IMR-90 (cell line): Measurements from ENCODE around the gene AIDA. TPM values are rescaled to one million over a fixed set of nuclear protein-coding genes. Genes with fewer than 3 reads are reported as not detected.

Source experiments
- ATAC-seq: fragments of 200-7000 bp; cut with Tn5 transposase; 2 replicates; pipeline ENCODE4 v1.9.1; 2020; ENCODE audit warnings: low read depth, mild to moderate bottlenecking, moderate library complexity
- BruUV-seq: library from RNA; stranded (reverse); fragments of 400-500 nt; replicated peaks from 2 replicates; lab custom pipeline; 2021; lab: Mats Ljungman, UMichigan
- CTCF ChIA-PET: fragments of 300-600 bp; formaldehyde crosslinking; extraction: SDS; loops from one replicate; lab custom pipeline; 2021; ENCODE audit warnings: antibody characterized with exemption; lab: Yijun Ruan, JAX
- POLR2A ChIA-PET: fragments of 300-600 bp; sonication (Branson Sonifier 250); formaldehyde crosslinking; loops from one replicate; lab custom pipeline; 2022; ENCODE audit warnings: antibody characterized with exemption; ENCODE audit not compliant: unreplicated experiment; lab: Charles Lee
- DNase-seq: peaks from one replicate; pipeline ENCODE4 v3.0.0; 2013
- H2AFZ ChIP-seq: replicated peaks from 2 replicates; pipeline ENCODE3; 2013; ENCODE audit warnings: low read length, mild to moderate bottlenecking; ENCODE audit not compliant: poor library complexity
- H2AK5ac ChIP-seq: 2 replicates; pipeline ENCODE4 v1.6.1; 2013; ENCODE audit warnings: low read depth, low read length, inconsistent platforms
- H2AK9ac ChIP-seq: replicated peaks from 2 replicates; pipeline ENCODE3; 2013; ENCODE audit warnings: mild to moderate bottlenecking, low read depth, low read length, moderate library complexity; ENCODE audit not compliant: poor library complexity
- H2BK120ac ChIP-seq: 2 replicates; pipeline ENCODE4 v1.6.1; 2013; ENCODE audit warnings: low read depth, low read length, inconsistent platforms
- H2BK15ac ChIP-seq: 3 replicates; pipeline ENCODE4 v1.6.1; 2013; ENCODE audit warnings: low read depth, low read length, inconsistent platforms
- H2BK20ac ChIP-seq: 2 replicates; pipeline ENCODE4 v1.6.1; 2013; ENCODE audit warnings: low read depth, mild to moderate bottlenecking, inconsistent platforms, low read length, moderate library complexity
- H2BK5ac ChIP-seq: 2 replicates; pipeline ENCODE4 v1.6.1; 2013; ENCODE audit warnings: mild to moderate bottlenecking, low read depth, low read length, inconsistent platforms; ENCODE audit not compliant: poor library complexity, severe bottlenecking
- H3K14ac ChIP-seq: replicated peaks from 2 replicates; pipeline ENCODE4 v1.6.1; 2013; ENCODE audit warnings: low read depth, low read length, inconsistent platforms
- H3K18ac ChIP-seq: 2 replicates; pipeline ENCODE4 v1.6.1; 2013; ENCODE audit warnings: low read depth, low read length, control low read depth
- H3K23ac ChIP-seq: 2 replicates; pipeline ENCODE4 v1.6.1; 2013; ENCODE audit warnings: low read depth, low read length, inconsistent platforms
- H3K27ac ChIP-seq: 2 replicates; pipeline ENCODE4 v1.5.1; 2013; ENCODE audit warnings: mild to moderate bottlenecking, control low read depth, low read length; ENCODE audit not compliant: insufficient read depth
- H3K27me3 ChIP-seq: 2 replicates; pipeline ENCODE4 v1.6.1; 2013; ENCODE audit warnings: low read length; ENCODE audit not compliant: control insufficient read depth, insufficient read depth
- H3K36me3 ChIP-seq: 2 replicates; pipeline ENCODE4 v1.6.1; 2013; ENCODE audit warnings: low read length, mixed read lengths; ENCODE audit not compliant: control insufficient read depth, insufficient read depth
- H3K4ac ChIP-seq: 2 replicates; pipeline ENCODE4 v1.6.1; 2013; ENCODE audit warnings: low read depth, low read length, inconsistent platforms
- H3K4me1 ChIP-seq: 2 replicates; pipeline ENCODE4 v1.6.1; 2013; ENCODE audit warnings: low read length, mixed read lengths; ENCODE audit not compliant: control insufficient read depth, insufficient read depth
- H3K4me2 ChIP-seq: 2 replicates; pipeline ENCODE4 v1.6.1; 2013; ENCODE audit warnings: low read depth, mild to moderate bottlenecking, control low read depth, low read length, moderate library complexity
- H3K4me3 ChIP-seq: 2 replicates; pipeline ENCODE4 v1.5.1; 2013; ENCODE audit warnings: low read depth, mild to moderate bottlenecking, control low read depth, low read length, moderate library complexity; ENCODE audit not compliant: insufficient read depth
- H3K56ac ChIP-seq: 2 replicates; pipeline ENCODE4 v1.6.1; 2013; ENCODE audit warnings: low read length, inconsistent platforms; ENCODE audit not compliant: insufficient read depth; ENCODE audit errors: extremely low read depth
- H3K79me1 ChIP-seq, 2 experiments: 2 replicates each; pipeline ENCODE4 v1.6.1; 2013; ENCODE audit warnings: low read length in 2 of 2, inconsistent platforms in 1 of 2, low read depth in 1 of 2
- H3K9ac ChIP-seq: 2 replicates; pipeline ENCODE4 v1.6.1; 2013; ENCODE audit warnings: low read depth, low read length, control low read depth
- H3K9me1 ChIP-seq: 2 replicates; pipeline ENCODE4 v1.6.1; 2013; ENCODE audit warnings: low read length, inconsistent platforms; ENCODE audit not compliant: insufficient read depth
- H3K9me3 ChIP-seq: 2 replicates; pipeline ENCODE4 v1.6.1; 2013; ENCODE audit warnings: low read length; ENCODE audit not compliant: control insufficient read depth, insufficient read depth
- H4K20me1 ChIP-seq: 2 replicates; pipeline ENCODE4 v1.6.1; 2013; ENCODE audit warnings: low read length, inconsistent platforms; ENCODE audit not compliant: insufficient read depth
- H4K5ac ChIP-seq: 2 replicates; pipeline ENCODE4 v1.6.1; 2013; ENCODE audit warnings: mild to moderate bottlenecking, low read depth, low read length, control low read depth
- H4K8ac ChIP-seq, 2 experiments: 2 replicates each; pipeline ENCODE4 v1.6.1; 2013; ENCODE audit warnings: low read depth in 2 of 2, low read length in 2 of 2, control low read depth in 1 of 2, inconsistent platforms in 1 of 2
- H4K91ac ChIP-seq: 2 replicates; pipeline ENCODE4 v1.6.1; 2013; ENCODE audit warnings: low read depth, low read length, inconsistent platforms; ENCODE audit not compliant: insufficient read depth
- BHLHE40 ChIP-seq: fragments of 150-350 bp; IDR thresholded peaks from 2 replicates; pipeline ENCODE4 v1.6.1; 2016; ENCODE audit warnings: mild to moderate bottlenecking, low read depth, low read length
- CEBPB ChIP-seq: IDR thresholded peaks from 2 replicates; pipeline ENCODE4 v1.6.1; 2012; ENCODE audit warnings: low read depth, low read length, improper control_type of control experiment
- CHD1 ChIP-seq: IDR thresholded peaks from 2 replicates; pipeline ENCODE4 v1.6.1; 2012; ENCODE audit warnings: low read depth, low read length, improper control_type of control experiment
- FOS ChIP-seq: fragments of 150-350 bp; IDR thresholded peaks from 2 replicates; pipeline ENCODE4 v1.6.1; 2016; ENCODE audit warnings: low read depth, low read length
- MAFK ChIP-seq: IDR thresholded peaks from 2 replicates; pipeline ENCODE4 v1.6.1; 2012; ENCODE audit warnings: low read depth, low read length, improper control_type of control experiment
- MAZ ChIP-seq: IDR thresholded peaks from 2 replicates; pipeline ENCODE4 v1.6.1; 2012; ENCODE audit warnings: low read depth, mild to moderate bottlenecking, low read length, improper control_type of control experiment, moderate library complexity, borderline replicate concordance
- MXI1 ChIP-seq: IDR thresholded peaks from 2 replicates; pipeline ENCODE4 v1.6.1; 2012; ENCODE audit warnings: low read depth, mild to moderate bottlenecking, low read length, moderate library complexity, borderline replicate concordance
- NFE2L2 ChIP-seq: fragments of 150-350 bp; IDR thresholded peaks from 2 replicates; pipeline ENCODE4 v1.6.1; 2016; ENCODE audit warnings: low read depth, mild to moderate bottlenecking, low read length
- POLR2A ChIP-seq: IDR thresholded peaks from 2 replicates; pipeline ENCODE4 v1.6.1; 2012; ENCODE audit warnings: mild to moderate bottlenecking, low read depth, low read length
- RAD21 ChIP-seq: IDR thresholded peaks from 2 replicates; pipeline ENCODE4 v1.6.1; 2012; ENCODE audit warnings: low read length, improper control_type of control experiment
- RCOR1 ChIP-seq: IDR thresholded peaks from 2 replicates; pipeline ENCODE4 v1.6.1; 2012; ENCODE audit warnings: mild to moderate bottlenecking, low read length, improper control_type of control experiment; ENCODE audit not compliant: insufficient replicate concordance
- RFX5 ChIP-seq: IDR thresholded peaks from 2 replicates; pipeline ENCODE4 v1.8.0; 2012; ENCODE audit warnings: low read depth, mild to moderate bottlenecking, low read length, moderate library complexity
- SMC3 ChIP-seq: fragments of 150-350 bp; IDR thresholded peaks from 2 replicates; pipeline ENCODE4 v1.6.1; 2016; ENCODE audit warnings: low read depth, mild to moderate bottlenecking, antibody characterized with exemption, low read length, moderate library complexity
- WGBS, 2 experiments: methylation state at CpG; one replicate each; pipeline versions ENCODE4 v1.1.5 to v1.1.7; 2013; ENCODE audit warnings: missing lambda C conversion rate in 2 of 2; ENCODE audit not compliant: insufficient read length in 1 of 2; ENCODE audit errors: extremely low coverage in 2 of 2; 5-methylcytosine and 5-hydroxymethylcytosine counted together
- dilution Hi-C: fragments of 300-500 bp; cut with HindIII; formaldehyde crosslinking; loops from one replicate; pipeline ENCODE4 v1.14.3; 2018; ENCODE audit warnings: low sequenced_read_pairs; ENCODE audit not compliant: unreplicated experiment
- in situ Hi-C: fragments of 300-500 bp; cut with MboI; formaldehyde crosslinking; loops from 3 replicates; pipeline ENCODE4 v1.14.3; 2019; ENCODE audit warnings: low sequenced_read_pairs, inconsistent platforms, mixed read lengths
- intact Hi-C: fragments of 100-400 bp; cut with micrococcal nuclease; formaldehyde crosslinking; loops from 2 replicates; pipeline ENCODE4 v1.10.0; 2022
- polyA plus RNA-seq, 3 experiments: library from polyadenylated mRNA; depleted of rRNA; stranded (reverse); fragments of >200 nt; gene quantifications; 2 replicates each; pipeline ENCODE4 v1.2.3, GENCODE V29; 2012; ENCODE audit warnings: low replicate concordance in 1 of 3
- total RNA-seq: library from RNA; depleted of rRNA; stranded (reverse); fragments of >200 nt; gene quantifications from 2 replicates; pipeline ENCODE4 v1.2.3, GENCODE V29; 2012
- TF ChIP-seq, protein P1 (sequence below): fragments of 150-350 bp; IDR thresholded peaks from 2 replicates; pipeline ENCODE4 v1.6.1; 2016; ENCODE audit warnings: low read depth, mild to moderate bottlenecking, low read length, moderate library complexity, borderline replicate concordance
- TF ChIP-seq, protein P2 (sequence below): conservative IDR thresholded peaks from 2 replicates; pipeline ENCODE4 v1.5.1; 2012; ENCODE audit warnings: mild to moderate bottlenecking, low read depth, low read length, improper control_type of control experiment
- TF ChIP-seq, protein P3 (sequence below): fragments of 150-350 bp; IDR thresholded peaks from 2 replicates; pipeline ENCODE4 v1.6.1; 2017; ENCODE audit warnings: mild to moderate bottlenecking, antibody characterized with exemption, low read length, low read depth

The AIDA gene
- total and polyA plus RNA-seq, 2 of the 4 experiments (the other 2 are of a cell fraction) = 47.9 to 48.6 TPM

DNA sequence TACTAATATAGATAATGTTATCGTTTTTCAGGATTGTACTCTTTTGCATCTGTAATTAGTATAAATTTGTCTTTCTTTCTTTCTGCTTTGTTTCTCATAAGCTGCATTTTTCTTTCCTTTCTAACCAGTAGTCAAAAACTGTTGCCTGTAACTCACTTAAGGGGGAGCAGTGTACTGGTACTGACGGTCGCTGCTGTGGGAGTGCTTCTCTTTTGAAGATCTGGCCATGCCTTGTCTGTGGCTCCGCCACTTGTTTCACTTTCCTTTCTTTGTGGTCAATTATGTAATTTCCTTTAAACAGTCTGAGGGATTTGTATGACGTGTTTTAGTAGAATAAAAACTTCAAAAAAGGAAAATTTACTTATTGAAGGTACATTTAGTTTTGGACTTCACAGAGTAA lies 57.4 kb downstream of the AIDA start:
- Histone ChIP-seq H2BK20ac (no peak overlapping the region), H3K14ac (no peak overlapping the region), H3K36me3 (peaks cover 48% of the 10 kb centered on the region), H4K91ac (no peak overlapping the region), H2BK120ac (no peak overlapping the region), H3K4me1 (no peaks in the 10 kb centered on the region), H3K79me1 (peaks cover 0 to 8% of the 10 kb centered on the region in 2 experiments; a peak in 1 of 4 replicates), H3K9me1 (no peaks in the 10 kb centered on the region), H2AK9ac (no peak overlapping the region), H4K5ac (no peak overlapping the region), H3K18ac (no peak overlapping the region), H3K9ac (no peak overlapping the region), H2BK15ac (no peak overlapping the region), H3K4me3 (no peak overlapping the region), H3K27ac (no peak overlapping the region), H3K4ac (no peak overlapping the region), H3K4me2 (no peak overlapping the region), H2AK5ac (no peak overlapping the region), H4K20me1 (no peaks in the 10 kb centered on the region), H4K8ac (no peak overlapping the region), H2AFZ (no peak overlapping the region), H3K27me3 (no peaks in the 10 kb centered on the region), H2BK5ac (no peak overlapping the region), H3K23ac (no peak overlapping the region), H3K9me3 (no peaks in the 10 kb centered on the region), H3K56ac (no peak overlapping the region)
- no TSS peak for BruUV-seq
- CTCF ChIA-PET = no interaction called here
- in situ Hi-C loops (no loop called here), dilution Hi-C loops (no loop called here), intact Hi-C loops (loop anchor here (5.0 kb wide), 1 partner anchor 32 kb away; no protein-coding TSS in a partner anchor)
- DNase-seq (no peak), ATAC-seq (no peak)
- no CpG with 5 or more reads among the region's 5 CpGs for WGBS, 2 experiments
- POLR2A ChIA-PET = no interaction called here
- TF ChIP-seq, protein P1, sequence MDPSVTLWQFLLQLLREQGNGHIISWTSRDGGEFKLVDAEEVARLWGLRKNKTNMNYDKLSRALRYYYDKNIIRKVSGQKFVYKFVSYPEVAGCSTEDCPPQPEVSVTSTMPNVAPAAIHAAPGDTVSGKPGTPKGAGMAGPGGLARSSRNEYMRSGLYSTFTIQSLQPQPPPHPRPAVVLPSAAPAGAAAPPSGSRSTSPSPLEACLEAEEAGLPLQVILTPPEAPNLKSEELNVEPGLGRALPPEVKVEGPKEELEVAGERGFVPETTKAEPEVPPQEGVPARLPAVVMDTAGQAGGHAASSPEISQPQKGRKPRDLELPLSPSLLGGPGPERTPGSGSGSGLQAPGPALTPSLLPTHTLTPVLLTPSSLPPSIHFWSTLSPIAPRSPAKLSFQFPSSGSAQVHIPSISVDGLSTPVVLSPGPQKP = no peak
- TF ChIP-seq SMC3 (no peak), FOS (no peak), BHLHE40 (no peak), CEBPB (no peak), MAFK (no peak), MAZ (no peak), NFE2L2 (no peak), RCOR1 (no peak), RFX5 (no peak), MXI1 (no peak), POLR2A (no peak), RAD21 (no peak), CHD1 (no peak)
- TF ChIP-seq, protein P2, sequence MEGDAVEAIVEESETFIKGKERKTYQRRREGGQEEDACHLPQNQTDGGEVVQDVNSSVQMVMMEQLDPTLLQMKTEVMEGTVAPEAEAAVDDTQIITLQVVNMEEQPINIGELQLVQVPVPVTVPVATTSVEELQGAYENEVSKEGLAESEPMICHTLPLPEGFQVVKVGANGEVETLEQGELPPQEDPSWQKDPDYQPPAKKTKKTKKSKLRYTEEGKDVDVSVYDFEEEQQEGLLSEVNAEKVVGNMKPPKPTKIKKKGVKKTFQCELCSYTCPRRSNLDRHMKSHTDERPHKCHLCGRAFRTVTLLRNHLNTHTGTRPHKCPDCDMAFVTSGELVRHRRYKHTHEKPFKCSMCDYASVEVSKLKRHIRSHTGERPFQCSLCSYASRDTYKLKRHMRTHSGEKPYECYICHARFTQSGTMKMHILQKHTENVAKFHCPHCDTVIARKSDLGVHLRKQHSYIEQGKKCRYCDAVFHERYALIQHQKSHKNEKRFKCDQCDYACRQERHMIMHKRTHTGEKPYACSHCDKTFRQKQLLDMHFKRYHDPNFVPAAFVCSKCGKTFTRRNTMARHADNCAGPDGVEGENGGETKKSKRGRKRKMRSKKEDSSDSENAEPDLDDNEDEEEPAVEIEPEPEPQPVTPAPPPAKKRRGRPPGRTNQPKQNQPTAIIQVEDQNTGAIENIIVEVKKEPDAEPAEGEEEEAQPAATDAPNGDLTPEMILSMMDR = no peak
- TF ChIP-seq, protein P3, sequence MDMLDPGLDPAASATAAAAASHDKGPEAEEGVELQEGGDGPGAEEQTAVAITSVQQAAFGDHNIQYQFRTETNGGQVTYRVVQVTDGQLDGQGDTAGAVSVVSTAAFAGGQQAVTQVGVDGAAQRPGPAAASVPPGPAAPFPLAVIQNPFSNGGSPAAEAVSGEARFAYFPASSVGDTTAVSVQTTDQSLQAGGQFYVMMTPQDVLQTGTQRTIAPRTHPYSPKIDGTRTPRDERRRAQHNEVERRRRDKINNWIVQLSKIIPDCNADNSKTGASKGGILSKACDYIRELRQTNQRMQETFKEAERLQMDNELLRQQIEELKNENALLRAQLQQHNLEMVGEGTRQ = no peak
